IPS-NIHi7 (cell line): Measurements from ENCODE around the gene MAFF.
"Not testable (repeated sequence)": the region's sequence is repeated elsewhere in the genome, so short reads cannot be mapped to it uniquely, and the experiment has no call there.

Experiments
- DNase-seq: peaks from one replicate; pipeline ENCODE4 v3.0.0; 2012; ENCODE audit warnings: mixed read lengths; ENCODE audit errors: extremely low spot score

Gene MAFF

GRCh38 chr22:38223289-38223960, 21.6 kb downstream of the MAFF start:
- DNase-seq, result no peak

GRCh38 chr22:38226853-38227649, 25.3 kb downstream of the MAFF start:
- DNase-seq, result no peak

DNA sequence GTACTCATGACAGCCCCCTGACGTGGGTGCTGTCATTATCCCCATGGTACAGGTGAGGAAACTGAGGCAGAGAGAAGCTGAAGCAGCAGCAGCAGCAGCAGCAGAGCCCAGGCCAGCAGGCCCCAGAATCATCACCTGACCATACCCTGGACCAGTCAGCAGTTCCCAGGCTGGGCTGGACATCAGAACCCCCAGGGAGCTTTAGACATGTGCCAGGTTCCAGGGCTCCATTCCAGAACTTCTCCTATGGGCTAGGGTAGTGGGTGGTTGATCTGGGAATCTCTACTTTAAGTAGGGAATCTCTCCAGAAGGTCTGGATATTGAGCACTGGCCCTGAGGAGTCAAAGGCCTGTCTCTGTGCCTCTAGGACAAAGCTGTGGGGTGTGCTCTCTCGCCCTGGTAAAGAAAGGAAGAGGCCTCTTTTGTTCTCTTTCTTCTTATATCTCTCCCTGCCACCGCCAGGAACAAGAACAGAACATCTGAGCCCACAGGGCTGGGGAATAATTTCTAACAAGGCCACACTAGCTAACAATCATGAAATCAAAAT, 26.6 kb downstream of the MAFF start:
- no peak for DNase-seq

GRCh38 chr22:38228873-38229740, 27.3 kb downstream of the MAFF start:
- no peak for DNase-seq

- peak; percentile 69 for DNase-seq
Observed at GRCh38 chr22:38230108-38230825, 28.5 kb downstream of the MAFF start.

DNA sequence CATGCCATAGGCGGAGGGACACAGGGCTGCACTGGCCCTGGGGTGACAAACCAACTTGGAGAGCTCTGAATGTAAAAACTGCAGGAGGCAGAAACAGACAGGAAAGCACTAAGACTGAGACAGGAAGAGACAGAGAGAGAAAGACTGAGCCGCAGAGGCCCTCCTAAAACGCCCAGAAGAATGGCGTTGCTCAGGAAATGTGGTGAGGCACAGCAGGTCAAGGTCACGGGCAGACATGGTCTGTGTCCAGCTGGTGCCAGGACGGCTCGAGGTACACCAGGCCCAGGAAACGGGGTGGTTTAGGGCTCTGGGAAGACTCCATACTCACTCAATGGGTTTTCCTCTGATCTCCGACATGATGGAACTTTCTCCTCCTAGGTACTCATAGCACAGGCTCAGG, 29.1 kb downstream of the MAFF start:
- DNase-seq, result no peak

GRCh38 chr22:38232196-38232595, 30.4 kb downstream of the MAFF start:
- DNase-seq, result no peak

GRCh38 chr22:38233427-38233826, 31.6 kb downstream of the MAFF start:
- DNase-seq, result no peak

- not testable (repeated sequence) for DNase-seq
Observed at GRCh38 chr22:38233856-38234255, 32.1 kb downstream of the MAFF start.

DNA sequence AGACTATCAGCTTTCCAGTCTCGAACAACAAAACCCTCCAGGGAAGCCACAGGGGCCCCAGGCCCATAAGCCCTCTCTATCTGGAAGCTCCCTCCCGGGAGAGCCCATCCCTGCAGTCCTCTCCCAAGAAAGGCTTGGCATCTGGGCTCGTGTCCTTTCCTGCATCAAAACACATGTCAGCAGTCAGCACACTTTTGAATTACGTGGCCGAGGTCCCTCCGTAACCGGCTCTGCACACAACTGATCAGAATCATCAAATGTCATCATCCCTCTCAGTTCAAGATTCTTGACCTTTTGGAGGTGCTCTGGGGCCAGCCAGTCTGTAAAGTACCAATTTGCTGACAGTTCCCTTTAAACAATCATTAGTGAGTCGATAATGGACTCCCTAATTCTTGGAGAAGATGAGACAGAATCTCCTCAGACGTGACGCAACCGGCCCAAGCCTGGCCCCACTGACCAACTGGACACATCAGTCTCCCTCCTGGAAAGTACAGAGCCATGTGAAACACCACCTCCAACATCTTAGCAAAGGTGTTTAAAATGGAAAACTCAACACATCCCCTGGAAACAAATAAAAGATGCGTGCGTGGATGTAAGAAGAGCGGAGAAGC, 33.6 kb downstream of the MAFF start:
- no peak for DNase-seq

DNA sequence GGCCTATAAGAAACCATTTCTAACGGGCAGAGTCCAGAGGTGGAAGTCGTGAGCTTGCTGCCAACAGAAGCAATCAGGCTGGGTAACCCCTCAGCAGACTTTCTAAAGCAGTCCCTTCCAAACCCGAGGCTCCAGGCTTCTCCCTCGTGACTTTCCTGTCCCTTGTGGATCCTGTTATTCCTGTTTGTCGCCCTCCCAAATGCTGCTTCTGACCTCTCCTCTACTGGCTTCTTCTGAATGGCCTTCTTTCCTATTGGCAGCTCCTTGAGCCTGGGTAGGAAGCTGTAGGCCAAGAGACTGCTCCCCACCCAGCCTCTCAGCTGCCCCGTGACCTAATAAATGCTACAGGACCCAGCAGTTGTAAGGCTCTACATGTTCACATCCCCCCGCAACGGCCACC, 35.0 kb downstream of the MAFF start:
- DNase-seq, result no peak

DNA sequence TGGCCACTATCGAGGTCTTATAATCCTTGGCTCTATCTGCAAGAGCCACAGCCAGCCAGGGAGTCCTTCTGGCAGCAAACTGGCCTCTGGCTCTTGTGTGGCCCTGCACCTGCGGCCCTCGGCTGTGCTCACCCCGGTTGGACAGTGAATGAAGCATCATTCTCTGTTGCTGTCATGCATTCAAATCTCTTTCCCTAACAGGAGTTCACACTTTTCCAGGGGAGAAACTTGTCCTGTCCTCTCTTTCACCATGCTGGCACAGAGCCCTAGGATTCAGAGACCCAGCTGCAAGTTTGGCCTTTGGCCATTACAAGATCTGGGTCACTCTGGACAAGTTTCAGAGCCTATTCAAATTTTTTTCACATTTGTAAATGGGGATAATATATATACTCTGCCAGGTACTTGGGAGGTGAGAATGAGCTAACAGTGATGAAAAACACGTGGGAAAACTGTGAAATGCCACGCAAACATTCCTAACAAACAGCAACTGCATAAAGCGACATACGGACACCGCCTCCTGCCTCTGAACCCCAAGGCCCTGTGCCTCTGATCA, 36.8 kb downstream of the MAFF start:
- no peak for DNase-seq

DNA sequence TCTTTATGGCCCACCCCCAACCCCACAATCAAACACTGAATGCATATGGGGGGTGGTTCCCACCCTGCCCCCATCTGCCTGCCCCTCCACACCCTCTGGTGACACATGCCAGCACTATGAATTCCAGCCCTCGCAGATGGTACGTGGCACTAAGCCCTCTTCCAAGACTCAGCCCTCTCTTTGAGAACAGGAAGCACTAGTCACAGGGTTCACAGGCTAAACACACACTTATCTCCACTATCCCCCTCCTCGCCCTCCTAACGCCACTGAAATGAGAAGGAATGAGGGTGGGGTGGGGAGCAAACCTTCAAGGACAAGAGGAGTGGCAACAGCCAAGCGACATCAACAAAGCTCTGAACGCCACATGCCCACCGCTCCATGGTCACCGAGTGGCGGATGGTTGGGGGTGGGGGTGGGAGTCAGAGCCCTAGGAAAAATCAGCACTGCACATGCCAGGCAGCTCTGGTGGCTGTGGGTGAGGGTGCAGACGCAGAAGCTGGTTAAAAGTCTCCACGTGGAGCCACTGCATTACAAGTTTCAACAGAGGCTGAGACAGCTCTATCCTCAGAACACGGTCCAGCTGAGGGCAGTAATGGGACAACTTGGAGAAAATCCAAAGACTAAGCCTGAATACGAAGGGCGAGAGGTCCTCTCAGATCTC, 37.4 kb downstream of the MAFF start:
- DNase-seq, result no peak

DNA sequence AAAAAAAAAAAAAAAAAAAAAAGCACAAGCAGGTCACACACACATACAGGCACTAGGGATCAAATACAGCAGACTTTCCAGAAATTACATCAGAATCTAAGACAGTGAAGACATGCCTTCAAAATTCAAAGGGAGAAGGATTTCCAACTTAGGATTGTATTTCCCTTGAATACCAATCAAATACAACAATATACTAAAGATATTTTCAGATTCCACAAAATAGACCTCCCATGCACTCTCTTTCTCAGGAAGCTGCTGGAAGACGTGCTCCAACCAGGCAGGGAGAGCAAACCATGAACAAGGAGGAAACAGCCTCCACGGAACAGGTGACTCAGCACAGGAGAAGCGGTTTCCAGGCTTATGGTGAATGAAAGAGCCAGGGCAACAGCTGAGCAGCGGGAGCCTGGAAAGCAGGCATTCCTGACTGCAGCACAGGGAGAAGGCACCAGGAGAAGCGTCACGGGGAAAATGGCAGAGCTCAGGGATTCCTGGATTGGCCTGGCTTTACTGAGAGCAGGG, 39.0 kb downstream of the MAFF start:
- DNase-seq, result peak; percentile 89

GRCh38 chr22:38243007-38243765, 41.4 kb downstream of the MAFF start:
- no peak for DNase-seq

GRCh38 chr22:38244106-38244505, 42.3 kb downstream of the MAFF start:
- no peak for DNase-seq

- DNase-seq, result no peak
Observed at GRCh38 chr22:38246046-38246658, 44.4 kb downstream of the MAFF start.

DNA sequence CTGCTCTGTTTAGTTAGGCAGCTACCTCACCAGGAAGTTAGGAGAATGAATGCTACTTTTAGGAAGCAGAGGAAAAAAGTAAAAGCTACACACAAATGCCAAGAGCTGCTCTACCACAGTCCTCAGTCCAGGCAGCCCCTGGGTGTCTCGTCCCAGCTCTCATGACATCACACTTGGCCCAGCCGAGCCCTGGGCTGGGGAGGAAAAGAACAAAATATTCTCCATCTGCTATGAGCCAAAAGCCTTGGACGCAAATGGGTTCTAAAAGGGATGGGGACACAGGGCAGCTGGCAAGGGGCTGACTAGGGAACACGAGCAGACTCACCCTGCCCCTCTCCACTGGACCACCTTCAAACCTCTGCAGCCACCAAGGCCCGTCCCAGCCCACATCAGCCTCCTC, 44.9 kb downstream of the MAFF start:
- no peak for DNase-seq

DNA sequence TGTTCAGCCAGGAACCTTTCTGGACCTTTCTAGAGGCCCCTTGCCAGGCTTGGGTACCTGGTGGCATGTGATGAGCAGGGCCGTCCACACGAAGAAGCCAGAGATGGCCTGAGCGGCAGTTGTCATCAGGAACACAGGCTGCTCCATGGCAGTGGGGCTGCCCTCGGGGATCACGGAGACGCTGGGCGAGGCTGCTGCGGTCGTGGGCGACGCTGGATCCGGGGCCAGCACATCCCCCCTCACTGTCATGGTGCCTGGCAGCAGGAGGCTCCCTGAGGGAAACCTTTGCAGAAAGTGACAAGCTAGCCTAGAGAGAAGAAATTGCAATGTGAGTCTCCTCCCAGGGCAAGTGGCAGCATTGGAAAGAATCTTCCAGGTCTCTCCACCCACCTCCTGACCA, 45.9 kb downstream of the MAFF start:
- DNase-seq, result no peak
